ENCODE data around the gene WAPL.

Gene WAPL

DNA sequence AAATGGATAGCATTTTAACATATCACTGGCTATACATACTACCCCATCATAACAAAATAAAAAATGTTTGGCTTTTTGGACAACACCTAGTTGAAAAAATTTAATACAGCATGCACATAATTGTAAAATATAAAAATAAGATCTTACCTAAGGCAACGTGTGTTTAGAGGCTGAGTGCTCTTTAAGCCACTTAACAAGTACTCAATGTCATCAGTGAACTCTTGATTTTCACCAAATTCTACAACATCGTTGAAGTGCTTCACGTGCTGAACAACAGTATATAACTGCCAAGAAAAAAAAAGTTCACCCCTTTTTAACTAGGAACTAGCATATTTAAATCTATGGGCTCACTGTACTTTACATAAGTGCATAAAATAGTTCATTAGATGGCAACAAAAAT lies 49.5 kb downstream of the WAPL start:
- DNase-seq (ENCODE audit: low read depth), result no peak

DNA sequence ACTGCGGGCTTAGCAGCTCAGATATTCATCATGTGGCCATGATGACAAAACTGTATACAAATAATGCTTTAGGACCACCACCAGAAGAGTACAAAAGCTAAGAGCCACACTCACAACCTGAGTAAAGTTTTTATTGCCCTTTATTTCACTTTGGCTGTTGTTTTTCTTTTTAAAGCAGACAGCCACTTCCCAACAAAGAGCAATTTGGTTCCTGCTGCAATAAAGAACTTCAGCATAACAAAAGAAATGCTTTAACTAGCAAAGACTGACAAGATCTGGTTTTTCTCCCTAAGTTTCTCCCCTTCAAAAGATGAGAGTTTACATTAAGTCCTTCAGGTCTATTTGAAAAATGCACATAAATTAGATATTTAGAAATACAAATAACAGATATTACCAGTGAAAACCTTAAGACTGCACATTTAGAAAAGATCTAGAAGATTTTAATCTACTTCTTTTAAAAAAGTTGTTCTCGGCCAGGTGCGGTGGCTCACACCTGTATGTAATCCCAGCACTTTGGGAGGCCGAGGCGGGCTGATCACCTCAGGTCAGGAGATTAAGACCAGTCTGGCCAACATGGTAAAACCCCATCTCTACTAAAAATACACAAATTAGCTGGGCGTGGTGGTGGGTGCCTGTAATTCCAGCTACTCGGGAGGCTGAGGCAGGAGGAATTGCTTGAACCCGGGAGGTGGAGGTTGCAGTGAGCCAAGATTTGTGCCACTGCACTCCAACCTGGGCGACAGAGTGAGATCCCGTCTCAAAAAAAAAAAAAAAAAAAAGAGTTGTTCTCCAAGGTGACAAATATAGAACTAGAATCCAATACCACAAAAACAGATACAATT lies 59.4 kb downstream of the WAPL start:
- DNase-seq (ENCODE audit: low read depth), result no peak

GRCh38 chr10:86451604-86451960 lies 70.0 kb downstream of the WAPL start:
- DNase-seq (ENCODE audit: low read depth), result no peak

GRCh38 chr10:86450806-86451603 lies 70.6 kb downstream of the WAPL start:
- DNase-seq (ENCODE audit: low read depth), result no peak

DNA sequence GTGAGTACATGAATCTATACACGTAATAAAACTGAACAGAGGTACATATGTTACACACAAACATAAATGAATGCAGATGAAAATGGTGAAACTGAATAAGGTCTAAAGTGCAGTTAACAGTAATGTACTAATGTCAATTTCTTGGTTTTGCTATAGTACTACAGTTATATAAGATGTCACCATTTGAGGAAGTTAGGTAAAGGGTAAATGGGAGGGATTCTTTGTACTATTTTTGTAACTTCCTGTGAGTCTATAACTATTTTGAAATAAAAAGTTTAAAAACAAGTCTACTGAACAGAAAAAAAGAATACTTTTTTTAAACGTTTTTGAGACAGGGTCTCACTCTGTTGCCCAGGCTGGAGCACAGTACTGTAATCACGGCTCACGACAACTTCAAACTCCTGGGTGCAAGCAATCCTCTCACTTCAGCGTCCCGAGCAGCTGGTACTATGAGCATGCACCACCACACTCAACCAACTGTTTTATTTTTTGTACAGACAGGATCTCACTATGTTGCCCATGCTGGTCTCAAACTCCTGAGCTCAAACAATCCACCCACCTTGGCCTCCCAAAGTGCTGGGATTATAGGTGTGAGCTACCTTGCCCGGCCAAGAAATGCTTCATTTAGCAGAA lies 71.5 kb downstream of the WAPL start:
- no peak for DNase-seq (ENCODE audit: low read depth)

DNA sequence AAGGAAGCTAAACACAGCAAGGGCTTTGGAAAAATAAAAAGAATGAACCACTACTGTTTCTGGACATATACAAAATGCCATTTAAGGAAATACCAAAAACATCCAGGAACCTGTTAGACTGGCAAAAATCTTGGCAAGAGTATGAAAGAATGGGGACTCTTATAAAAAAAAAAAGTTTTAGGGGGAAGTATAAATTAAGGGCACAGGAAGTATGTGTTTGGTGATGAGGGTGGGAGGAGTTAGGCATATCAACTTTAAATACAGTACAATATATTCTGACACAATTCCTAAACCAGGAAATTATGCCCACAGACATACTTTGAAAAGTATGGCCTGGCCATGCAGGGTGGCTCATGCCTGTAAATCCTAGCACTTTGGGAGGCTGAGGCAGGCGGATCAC lies 74.2 kb downstream of the WAPL start:
- DNase-seq (ENCODE audit: low read depth), result no peak

DNA sequence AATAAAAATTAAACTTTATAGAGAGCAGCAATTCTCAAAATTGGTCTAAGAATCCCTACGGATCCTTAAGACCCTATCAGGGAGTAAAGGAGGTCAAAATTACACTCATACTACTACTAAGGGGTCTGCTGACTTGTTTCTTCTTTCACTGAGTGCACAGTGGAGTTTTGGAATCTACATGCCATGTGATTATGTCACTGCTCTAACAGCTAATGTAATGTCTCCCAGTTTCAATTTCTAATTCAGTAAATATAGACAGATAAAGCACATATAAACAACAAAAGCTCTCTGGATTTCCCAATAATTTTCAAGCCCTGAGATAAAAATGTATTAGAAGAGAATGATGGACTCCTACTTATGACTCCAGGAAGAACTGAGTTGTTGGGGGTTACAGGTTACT lies 74.6 kb downstream of the WAPL start:
- DNase-seq (ENCODE audit: low read depth), result no peak

GRCh38 chr10:86446440-86446839 lies 75.2 kb downstream of the WAPL start:
- no peak for DNase-seq (ENCODE audit: low read depth)

- no peak for DNase-seq (ENCODE audit: low read depth)
Measured at GRCh38 chr10:86443936-86444335, 77.7 kb downstream of the WAPL start.

DNA sequence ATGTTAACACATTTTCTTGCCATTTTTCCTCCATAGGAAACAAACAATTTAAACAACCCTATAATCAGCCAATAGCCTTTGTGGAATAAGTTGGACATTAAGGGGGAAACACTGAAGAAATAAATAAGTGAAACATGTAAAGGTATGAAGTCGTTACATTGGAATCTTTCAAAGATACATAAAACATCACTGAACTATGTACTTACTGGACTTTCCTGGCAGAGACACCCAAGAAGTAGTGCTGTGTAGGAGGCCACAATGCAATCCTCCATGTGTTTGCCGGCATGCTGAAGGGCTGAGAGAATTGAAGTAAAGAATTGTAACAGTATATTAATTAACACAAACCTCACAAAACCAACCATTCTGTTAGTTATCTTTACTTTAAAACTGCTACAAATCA lies 78.5 kb downstream of the WAPL start:
- no peak for DNase-seq (ENCODE audit: low read depth)

DNA sequence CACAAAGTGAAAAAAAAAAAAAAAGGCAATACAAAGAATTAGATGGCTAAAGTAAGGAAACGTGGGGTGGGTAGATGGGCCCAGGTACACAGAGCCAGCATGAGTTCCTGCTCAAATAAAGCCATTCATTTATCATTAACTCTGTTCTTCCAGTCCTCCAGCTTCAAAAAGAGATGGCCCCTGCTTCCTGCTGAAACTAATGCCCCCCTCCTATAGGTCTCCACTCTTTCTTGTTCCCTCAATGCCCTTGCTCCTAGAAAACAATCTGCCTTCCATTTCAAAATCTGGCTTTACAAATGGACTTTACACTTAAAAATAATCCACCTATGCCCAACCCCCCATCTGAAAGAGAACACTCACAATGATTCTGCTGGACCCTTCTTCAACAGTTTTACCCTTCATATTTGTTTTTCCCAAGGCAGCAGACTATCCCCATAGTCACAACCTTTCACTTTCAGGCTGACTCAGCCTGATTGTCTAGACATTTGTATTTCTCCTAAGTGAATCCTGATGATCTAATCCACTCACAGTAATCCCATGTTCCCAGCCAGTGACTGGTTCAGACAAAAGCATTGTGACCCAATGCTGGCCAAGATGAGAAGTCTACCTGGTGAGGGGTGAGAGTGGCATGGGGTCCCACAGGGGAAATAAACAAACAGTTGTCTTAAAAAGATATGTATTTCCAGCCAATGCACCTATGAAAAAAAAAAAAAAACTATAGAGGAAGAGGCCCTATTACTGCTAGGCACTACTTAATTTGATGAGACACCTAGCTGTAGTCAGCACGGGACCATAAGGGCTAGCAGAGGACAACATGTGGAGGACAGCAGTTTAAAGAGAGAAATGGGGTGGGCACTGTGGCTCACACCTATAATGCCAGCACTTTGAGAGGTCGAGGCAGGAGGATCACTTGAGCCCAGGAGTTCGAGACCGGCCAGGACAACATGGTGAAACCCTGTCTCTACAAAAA lies 80.4 kb downstream of the WAPL start:
- no peak for DNase-seq (ENCODE audit: low read depth)

DNA sequence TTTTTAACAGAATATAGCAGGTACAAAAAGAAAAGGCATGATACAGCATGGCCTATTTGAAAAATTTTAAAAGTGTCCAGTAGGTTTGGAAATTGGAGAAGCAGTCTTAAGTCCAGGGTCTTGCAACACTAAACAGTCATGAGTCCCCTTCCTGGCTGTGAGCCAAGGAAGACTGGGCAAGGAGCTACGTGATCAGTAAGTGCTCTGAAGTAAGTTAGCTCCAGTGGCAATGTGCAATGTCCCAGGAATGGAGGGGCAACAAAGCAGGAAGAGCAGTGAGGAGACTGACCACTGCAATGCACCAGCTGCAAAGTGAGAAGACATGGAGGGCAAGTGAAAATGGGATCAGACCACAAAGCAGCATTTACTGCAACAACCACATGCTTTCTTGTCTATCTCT lies 82.0 kb downstream of the WAPL start:
- DNase-seq (ENCODE audit: low read depth), result no peak

DNA sequence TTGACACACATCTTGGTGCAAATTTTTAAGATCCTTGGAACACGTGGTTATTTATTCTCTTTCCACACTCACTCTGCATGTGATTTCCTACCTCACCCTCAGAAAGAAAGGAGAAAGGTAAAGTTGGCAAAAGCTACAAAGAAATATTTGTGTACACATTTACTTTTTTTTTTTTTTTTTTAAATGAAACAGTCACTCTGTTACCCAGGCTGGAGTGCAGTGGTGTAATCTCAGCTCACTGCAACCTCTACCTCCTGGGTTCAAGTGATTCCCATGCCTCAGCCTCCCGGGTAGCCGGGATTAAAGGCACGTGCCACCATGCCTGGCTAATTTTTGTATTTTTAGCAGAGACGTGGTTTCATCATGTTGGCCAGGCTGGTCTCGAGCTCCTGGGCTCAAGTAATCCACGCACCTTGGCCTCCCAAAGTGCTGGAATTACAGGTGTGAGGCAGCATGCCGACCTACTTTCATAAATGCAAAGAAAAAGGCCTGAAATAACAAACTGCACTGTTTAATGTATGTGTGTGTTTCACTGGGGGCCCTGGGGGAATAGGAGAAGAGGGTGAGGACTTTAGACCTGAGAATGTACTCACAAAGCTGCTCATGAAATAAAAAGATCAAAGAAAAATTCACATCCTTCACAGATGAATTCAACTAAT lies 83.4 kb downstream of the WAPL start:
- DNase-seq (ENCODE audit: low read depth), result no peak

DNA sequence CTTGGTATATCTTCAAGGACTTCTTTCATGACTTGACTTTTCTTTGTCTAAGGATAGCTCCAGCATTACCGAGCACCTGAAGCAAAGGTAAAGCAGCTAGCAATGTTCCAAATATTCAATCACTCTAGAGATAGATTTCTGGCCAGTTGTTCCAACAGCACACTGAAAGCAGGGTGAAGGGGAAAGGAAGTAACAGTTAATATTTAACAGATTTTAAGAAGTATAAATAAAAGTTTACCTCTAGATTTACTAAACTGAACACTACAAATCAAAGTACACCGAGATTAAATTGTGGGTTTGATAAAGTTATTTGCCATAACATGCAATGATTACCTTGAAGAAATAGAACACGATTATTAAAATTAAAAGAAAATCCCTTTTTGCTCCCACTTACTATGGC lies 84.1 kb downstream of the WAPL start:
- no peak for DNase-seq (ENCODE audit: low read depth)

DNA sequence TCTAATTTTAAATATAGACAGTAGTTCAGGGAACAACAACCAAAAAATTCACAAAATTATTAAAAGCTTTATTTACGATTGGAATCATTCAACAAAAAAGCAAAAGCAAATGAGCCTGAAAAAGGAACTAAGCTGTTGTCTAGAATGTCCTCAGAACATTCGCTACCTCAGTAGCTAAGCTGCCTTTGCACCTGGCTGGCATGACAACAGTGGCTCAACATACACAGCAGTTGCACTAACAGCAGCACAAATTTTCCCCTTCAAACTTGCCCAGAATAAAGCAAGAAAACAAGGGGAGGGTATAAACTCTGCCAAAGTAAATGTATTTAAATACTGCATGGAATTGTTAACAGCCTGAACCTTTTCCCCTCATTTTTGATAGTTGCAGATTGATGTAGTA lies 84.6 kb downstream of the WAPL start:
- DNase-seq (ENCODE audit: low read depth), result no peak

GRCh38 chr10:86434656-86435055 lies 86.9 kb downstream of the WAPL start:
- DNase-seq (ENCODE audit: low read depth), result no peak

DNA sequence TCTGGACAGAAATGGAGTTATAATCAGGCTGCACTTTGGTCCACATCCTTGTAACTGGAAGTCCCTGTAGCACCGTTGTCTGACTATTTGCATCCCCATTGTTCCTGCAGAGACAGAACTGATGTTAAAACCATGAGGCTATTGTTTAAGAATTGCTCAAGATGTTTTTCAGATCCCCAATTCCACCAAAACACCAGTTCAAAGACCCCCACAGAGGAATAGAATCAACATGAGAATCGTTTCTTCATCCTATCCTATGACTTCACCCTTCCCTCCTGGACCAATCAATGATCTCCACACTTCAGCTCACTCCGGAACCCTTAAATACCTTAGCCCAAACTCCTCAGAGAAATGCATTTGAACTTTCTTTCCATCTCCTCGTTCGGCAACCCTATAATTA lies 97.9 kb downstream of the WAPL start:
- DNase-seq (ENCODE audit: low read depth), result no peak

- DNase-seq (ENCODE audit: low read depth), result no peak
Measured at GRCh38 chr10:86419101-86419500, 102.5 kb downstream of the WAPL start.

- DNase-seq (ENCODE audit: low read depth), result no peak
Measured at GRCh38 chr10:86415583-86415982, 106.0 kb downstream of the WAPL start.

DNA sequence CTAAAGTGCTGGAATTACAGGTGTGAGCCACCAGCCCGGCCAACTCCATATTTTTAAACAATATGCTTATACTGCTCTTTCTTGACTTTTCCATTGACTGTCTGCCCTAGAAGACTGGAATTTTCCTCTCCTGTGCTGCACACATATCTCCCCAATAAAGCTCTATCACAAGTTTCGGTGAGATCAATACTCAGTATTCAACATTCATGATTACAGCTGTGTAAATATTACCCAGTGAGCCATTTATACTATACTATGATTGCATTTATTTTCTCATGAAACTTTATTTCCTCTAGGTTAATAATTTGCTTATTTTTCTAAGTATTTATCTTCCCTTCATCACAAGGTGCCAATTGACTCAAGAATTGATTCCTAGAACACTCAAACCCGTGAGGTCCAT lies 106.5 kb downstream of the WAPL start:
- DNase-seq (ENCODE audit: low read depth), result no peak

DNA sequence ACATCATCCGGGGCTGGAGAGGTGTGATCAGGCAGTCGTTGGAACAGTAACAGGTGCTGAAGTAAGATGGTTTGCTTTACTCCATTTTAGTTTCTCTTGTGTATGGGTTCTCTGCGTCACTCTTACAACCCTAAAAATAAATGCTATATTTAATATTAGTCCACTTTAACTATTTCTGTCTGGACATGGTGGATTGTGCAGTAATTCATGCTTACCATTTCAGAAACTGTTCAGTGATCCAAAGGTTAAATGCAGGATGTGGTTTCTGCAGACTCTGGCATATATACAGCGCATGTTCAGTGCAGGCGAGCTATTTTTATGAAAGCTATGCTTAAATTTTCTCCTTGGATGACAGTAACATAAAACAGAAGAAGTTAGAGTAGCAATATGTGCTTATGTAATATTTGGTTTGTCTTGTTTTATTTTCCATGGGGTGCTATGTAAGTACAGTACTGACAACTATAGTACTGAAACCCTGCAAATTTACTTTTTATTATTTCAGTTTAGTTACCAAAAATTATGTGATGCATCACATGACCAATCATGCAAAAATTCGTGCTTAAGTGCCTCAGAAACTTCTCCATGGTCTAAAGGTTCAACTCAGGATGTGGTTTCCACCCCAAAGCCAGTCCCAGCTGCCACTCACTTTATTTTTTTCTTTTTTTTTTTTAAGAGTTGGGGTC lies 108.4 kb downstream of the WAPL start:
- no peak for DNase-seq (ENCODE audit: low read depth)

Measured in stimulated activated CD8-positive, alpha-beta memory T cell treated with anti-CD3 and anti-CD28 coated beads, Interleukin-7, amount 100 ng/mL, for 24 hours (primary cell).